Endothelial cell (in vitro differentiated cells): ENCODE measurements around the gene PDE11A. TPM values are rescaled to one million over a fixed set of nuclear protein-coding genes. Genes with fewer than 3 reads are reported as not detected.

ENCODE experiments used
- DNase-seq: peaks from one replicate; pipeline ENCODE4 v3.0.0; 2021; ENCODE audit warnings: low spot score
- H3K27ac Mint-ChIP-seq: one replicate; pipeline ENCODE4 v1.8.0; 2021; ENCODE audit warnings: mixed read lengths, inconsistent platforms; ENCODE audit not compliant: unreplicated experiment
- H3K27me3 Mint-ChIP-seq: one replicate; pipeline ENCODE4 v1.8.0; 2021; ENCODE audit warnings: mild to moderate bottlenecking, moderate library complexity, mixed read lengths, inconsistent platforms; ENCODE audit not compliant: unreplicated experiment
- H3K36me3 Mint-ChIP-seq: one replicate; pipeline ENCODE4 v1.8.0; 2021; ENCODE audit warnings: mild to moderate bottlenecking, low read depth, mixed read lengths, inconsistent platforms; ENCODE audit not compliant: unreplicated experiment
- H3K4me1 Mint-ChIP-seq: one replicate; pipeline ENCODE4 v1.8.0; 2021; ENCODE audit warnings: mild to moderate bottlenecking, mixed read lengths, inconsistent platforms; ENCODE audit not compliant: unreplicated experiment
- H3K4me3 Mint-ChIP-seq: one replicate; pipeline ENCODE4 v1.8.0; 2021; ENCODE audit warnings: mild to moderate bottlenecking, mixed read lengths, inconsistent platforms; ENCODE audit not compliant: unreplicated experiment
- H3K9me3 Mint-ChIP-seq: one replicate; pipeline ENCODE4 v1.8.0; 2021; ENCODE audit warnings: mixed read lengths, inconsistent platforms; ENCODE audit not compliant: unreplicated experiment
- total RNA-seq: library from RNA; stranded (reverse); fragmentation: NEBNext Ultra II Directional; extraction: Animal tissue kit (Norgen Biotek cat#: 25700); gene quantifications from one replicate; pipeline ENCODE4 v1.2.1, GENCODE V29; 2021; ENCODE audit not compliant: unreplicated experiment
- TF ChIP-seq, protein P1 (sequence below): fragments of 200-600 bp; sonication (generic); IDR thresholded peaks from one replicate; pipeline ENCODE4 v1.5.0; 2021; ENCODE audit warnings: antibody characterized with exemption; ENCODE audit not compliant: unreplicated experiment

Gene PDE11A
- total RNA-seq, 1 donor from 2014 or later: 1.7 TPM

- Mint-ChIP-seq H3K27me3 (no peaks in the 10 kb centered on the region), H3K9me3 (no peaks in the 10 kb centered on the region), H3K27ac (no peak overlapping the region), H3K4me1 (peaks cover 36% of the 10 kb centered on the region), H3K4me3 (no peak overlapping the region), H3K36me3 (no peaks in the 10 kb centered on the region)
- TF ChIP-seq, protein P1, sequence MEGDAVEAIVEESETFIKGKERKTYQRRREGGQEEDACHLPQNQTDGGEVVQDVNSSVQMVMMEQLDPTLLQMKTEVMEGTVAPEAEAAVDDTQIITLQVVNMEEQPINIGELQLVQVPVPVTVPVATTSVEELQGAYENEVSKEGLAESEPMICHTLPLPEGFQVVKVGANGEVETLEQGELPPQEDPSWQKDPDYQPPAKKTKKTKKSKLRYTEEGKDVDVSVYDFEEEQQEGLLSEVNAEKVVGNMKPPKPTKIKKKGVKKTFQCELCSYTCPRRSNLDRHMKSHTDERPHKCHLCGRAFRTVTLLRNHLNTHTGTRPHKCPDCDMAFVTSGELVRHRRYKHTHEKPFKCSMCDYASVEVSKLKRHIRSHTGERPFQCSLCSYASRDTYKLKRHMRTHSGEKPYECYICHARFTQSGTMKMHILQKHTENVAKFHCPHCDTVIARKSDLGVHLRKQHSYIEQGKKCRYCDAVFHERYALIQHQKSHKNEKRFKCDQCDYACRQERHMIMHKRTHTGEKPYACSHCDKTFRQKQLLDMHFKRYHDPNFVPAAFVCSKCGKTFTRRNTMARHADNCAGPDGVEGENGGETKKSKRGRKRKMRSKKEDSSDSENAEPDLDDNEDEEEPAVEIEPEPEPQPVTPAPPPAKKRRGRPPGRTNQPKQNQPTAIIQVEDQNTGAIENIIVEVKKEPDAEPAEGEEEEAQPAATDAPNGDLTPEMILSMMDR: no peak
- no peak for DNase-seq
Observed at GRCh38 chr2:177599139-177599688, 473.4 kb downstream of the PDE11A start.

DNA sequence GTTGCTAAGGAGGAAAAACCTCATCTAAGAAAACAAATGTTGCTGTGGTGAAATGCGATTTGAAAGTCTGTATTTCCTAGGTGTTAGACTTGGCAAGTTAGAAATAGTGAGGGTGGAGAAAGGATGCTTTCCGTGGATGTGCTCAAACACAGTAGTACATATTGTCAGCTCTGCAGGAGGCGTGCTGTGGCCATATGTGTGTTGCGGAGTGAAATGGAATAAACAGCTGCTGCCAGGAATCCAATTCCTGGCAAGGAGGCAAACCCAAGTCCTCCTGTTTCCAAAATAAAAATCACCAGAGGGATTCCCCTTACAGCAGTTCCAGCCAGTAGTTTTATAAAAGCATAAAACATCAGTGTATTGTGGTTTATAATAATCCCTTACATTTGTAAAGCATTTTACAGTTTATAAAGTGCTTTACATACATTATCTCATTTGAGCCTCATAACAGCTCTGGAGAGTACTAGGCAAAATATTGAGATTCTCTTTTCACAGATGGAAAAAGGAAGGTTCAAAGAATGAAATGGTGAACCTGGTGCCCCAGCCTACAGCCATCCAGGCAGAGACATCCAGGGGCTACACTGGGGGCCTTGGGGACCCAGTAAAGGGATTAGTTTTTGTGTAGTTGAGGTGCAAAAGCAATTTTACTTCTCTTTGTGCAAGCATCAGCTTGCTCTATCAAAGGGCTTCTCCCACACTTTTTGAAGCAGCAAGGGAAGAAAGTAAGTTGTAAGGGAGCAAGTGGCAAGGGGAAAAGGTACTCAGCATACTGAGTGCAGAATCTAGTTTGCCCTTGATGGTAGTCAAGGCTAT is 474.0 kb downstream of the PDE11A start:
- Mint-ChIP-seq H3K27ac (no peak overlapping the region), H3K4me1 (peaks cover 33% of the 10 kb centered on the region), H3K4me3 (no peak overlapping the region)

GRCh38 chr2:177597759-177598158 is 474.8 kb downstream of the PDE11A start:
- Mint-ChIP-seq H3K9me3 (no peaks in the 10 kb centered on the region), H3K27me3 (no peaks in the 10 kb centered on the region), H3K27ac (no peak overlapping the region), H3K4me3 (no peak overlapping the region), H3K36me3 (no peaks in the 10 kb centered on the region), H3K4me1 (peaks cover 27% of the 10 kb centered on the region)
- DNase-seq: no peak
- TF ChIP-seq, protein P1: no peak

More for the DNA sequence above, 474.0 kb downstream of the PDE11A start:
- no peaks in the 10 kb centered on the region for H3K36me3 Mint-ChIP-seq
- no peaks in the 10 kb centered on the region for H3K9me3 Mint-ChIP-seq
- TF ChIP-seq, protein P1: no peak
- no peak for DNase-seq
- H3K27me3 Mint-ChIP-seq: no peaks in the 10 kb centered on the region

DNA sequence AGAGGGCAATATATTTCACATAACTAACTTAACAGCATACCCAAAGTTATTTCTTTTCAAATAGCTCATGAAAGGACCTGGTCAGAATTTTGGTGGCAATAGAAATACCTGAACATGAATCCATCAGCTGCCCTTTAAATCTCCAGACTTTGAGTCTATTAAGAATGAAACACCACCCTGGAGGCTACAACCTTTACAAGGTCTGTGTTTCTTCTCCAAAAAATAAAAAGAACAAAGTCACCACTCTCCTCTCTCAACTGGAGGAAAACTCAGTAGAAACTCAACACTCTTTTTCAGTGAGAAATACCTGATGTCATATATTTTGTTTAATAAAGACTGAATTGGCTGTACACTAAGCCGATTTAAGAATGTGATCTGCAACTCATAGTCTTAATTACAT is 475.7 kb downstream of the PDE11A start:
- H3K27ac Mint-ChIP-seq: no peak overlapping the region
- H3K36me3 Mint-ChIP-seq: no peaks in the 10 kb centered on the region
- no peak overlapping the region for H3K4me3 Mint-ChIP-seq
- DNase-seq: no peak
- no peaks in the 10 kb centered on the region for H3K9me3 Mint-ChIP-seq
- TF ChIP-seq, protein P1: no peak
- H3K27me3 Mint-ChIP-seq: no peaks in the 10 kb centered on the region
- peaks cover 19% of the 10 kb centered on the region for H3K4me1 Mint-ChIP-seq

GRCh38 chr2:177595126-177595845 is 477.3 kb downstream of the PDE11A start:
- TF ChIP-seq, protein P1: no peak
- Mint-ChIP-seq H3K27ac (no peak overlapping the region), H3K9me3 (no peaks in the 10 kb centered on the region), H3K36me3 (peaks cover 3% of the 10 kb centered on the region), H3K4me1 (peaks cover 23% of the 10 kb centered on the region), H3K27me3 (peaks cover 1% of the 10 kb centered on the region), H3K4me3 (no peak overlapping the region)
- no peak for DNase-seq
